Amygdala (tissue), 56 donors: ENCODE data around the gene USP13.
A peak's percentile ranks its signal among the peaks of the same experiment; 100 is the strongest.
"Not testable (repeated sequence)": the region's sequence is repeated elsewhere in the genome, so short reads cannot be mapped to it uniquely, and the experiment has no call there.

ENCODE experiments used
- DNase-seq, 56 donors: peaks; one replicate each; lab custom pipeline; 2025; lab: John Stamatoyannopoulos, UW

Gene USP13

DNA sequence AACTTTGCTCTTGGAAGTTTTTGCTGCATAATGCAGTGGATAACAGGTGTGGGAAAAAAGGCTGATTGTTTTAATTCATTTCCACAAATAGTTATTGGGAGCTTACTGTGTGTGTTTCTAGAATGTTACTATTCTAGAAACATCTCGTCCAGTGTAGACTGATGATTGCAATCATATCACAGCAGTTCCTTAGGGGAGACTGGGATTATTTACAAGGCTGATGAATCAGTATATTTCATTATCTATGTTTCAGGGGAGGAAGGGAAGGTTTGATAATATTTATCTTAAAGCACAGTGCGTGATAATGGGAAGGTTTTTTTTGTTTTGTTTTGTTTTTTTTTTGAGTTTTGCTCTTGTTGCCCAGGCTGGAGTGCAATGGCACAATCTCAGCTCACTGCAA is 2.4 kb downstream of the USP13 start:
- no peak for DNase-seq

- DNase-seq: no peak
Measured at GRCh38 chr3:179658606-179659005, 5.8 kb downstream of the USP13 start.

- DNase-seq: no peak
Measured at GRCh38 chr3:179660872-179661271, 8.0 kb downstream of the USP13 start.

DNA sequence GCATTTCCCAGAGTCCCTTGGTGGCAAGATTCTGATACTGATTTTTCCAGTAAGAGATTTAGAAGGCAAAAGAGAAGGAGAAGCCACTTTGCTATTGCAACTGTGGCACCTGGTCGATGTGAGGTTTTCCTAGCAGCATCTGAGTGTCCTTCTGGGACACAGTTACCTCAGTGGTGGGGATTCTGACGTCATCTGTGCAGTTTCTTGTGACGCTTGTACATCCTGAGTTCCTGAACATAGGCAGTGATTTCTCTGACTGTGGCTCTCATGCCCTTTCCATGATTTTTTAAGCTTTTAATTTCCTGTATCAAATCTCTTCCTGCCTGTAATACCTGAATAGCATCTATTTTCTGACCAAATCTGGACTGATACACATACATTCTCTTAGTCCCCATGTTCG is 8.9 kb downstream of the USP13 start:
- DNase-seq: no peak

- no peak for DNase-seq
Measured at GRCh38 chr3:179663093-179663492, 10.3 kb downstream of the USP13 start.

DNA sequence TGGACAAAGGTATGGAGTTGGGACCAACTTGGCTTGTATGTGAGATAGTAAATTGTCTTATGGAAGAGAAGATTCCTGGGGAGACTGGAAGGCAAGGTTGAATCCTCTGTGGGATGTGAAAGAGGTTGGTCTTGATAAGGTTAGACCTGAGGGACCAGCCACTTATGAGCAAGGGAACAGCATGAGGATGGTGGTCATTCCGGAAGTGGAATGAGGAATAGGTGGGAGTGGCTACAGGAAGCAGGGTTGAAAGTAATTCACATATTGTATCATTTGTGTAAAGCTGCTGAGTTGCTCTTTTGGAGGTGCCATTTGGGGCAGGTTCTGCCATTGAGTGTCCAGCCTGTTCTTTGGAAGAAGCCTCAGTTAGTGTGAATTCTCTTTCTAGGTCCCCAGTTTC is 13.2 kb downstream of the USP13 start:
- no peak for DNase-seq

DNA sequence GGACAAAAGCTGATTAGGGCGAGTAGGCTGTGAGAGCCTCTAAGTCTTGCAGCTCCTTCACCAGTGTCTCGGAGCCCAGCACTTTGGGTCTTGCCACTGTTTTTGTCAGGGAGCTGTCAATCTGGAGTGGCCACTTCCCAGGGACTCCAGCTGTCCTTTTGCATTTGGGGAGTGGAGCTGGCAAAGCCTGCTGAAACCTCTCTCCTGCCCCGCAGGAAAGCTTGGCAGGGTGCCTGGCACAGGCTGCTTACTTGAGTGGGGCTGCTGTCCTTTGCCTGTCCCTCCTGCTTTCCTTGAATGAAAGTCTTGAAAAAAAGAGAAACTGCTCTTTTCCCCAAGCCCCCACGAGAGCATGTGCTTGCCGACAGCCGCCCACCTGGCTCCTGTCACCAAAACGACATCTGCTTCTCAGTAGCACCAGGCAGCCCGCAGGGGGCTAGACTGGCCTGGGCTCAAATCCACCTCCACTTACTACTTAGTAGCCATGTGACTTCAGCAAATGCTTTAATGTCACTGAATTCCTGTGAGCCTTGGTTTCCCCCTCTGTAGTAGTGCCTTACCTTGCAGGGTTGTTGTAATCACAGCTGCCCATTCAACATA is 13.7 kb downstream of the USP13 start:
- DNase-seq: peak in 44 of 56 donors; percentile 2 to 60 (median 24)

- DNase-seq: no peak
Measured at GRCh38 chr3:179668429-179668828, 15.6 kb downstream of the USP13 start.

GRCh38 chr3:179670311-179670710 is 17.5 kb downstream of the USP13 start:
- no peak for DNase-seq

DNA sequence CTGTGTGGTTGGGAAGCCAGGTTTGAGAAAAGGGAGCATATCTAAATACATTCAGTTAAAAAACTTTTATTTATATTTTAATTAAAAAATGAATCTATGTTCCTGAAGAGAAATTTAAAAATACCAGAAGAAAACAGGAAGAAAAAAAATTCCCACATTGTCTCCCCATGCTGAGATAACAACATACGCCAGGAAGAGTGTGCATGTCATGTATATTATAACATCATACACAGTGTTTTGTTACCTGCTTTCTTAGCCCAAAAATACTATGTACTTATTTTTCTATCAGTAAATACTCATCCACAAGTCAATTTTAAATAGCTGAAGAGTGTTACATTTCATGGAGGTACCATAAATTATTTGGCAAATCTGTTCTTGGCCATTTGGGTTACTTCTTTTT is 18.5 kb downstream of the USP13 start:
- no peak for DNase-seq

GRCh38 chr3:179671747-179672242 is 19.0 kb downstream of the USP13 start:
- peak in 1 of 56 donors; percentile 3 for DNase-seq

- no peak for DNase-seq
Measured at GRCh38 chr3:179672918-179673317, 20.1 kb downstream of the USP13 start.

- no peak for DNase-seq
Measured at GRCh38 chr3:179673523-179673922, 20.7 kb downstream of the USP13 start.

GRCh38 chr3:179676081-179676480 is 23.2 kb downstream of the USP13 start:
- no peak for DNase-seq

DNA sequence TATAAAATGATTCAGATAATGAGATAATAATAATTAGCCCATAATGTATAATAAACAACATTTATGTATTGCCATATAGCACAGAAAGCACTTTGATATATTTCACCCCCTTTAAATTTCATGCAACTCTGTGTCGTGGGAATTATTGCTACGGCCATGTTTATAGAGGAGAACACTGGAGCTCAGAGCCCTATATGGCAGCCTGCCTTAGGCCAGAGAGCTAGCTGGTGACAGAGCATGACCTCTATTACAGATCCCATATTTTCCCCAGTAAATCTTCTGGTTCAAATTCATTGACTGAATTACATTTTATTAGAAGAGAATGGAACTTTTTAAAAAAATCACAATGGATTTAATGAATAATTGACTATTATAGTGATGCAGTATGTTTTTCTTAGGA is 25.0 kb downstream of the USP13 start:
- DNase-seq: no peak

DNA sequence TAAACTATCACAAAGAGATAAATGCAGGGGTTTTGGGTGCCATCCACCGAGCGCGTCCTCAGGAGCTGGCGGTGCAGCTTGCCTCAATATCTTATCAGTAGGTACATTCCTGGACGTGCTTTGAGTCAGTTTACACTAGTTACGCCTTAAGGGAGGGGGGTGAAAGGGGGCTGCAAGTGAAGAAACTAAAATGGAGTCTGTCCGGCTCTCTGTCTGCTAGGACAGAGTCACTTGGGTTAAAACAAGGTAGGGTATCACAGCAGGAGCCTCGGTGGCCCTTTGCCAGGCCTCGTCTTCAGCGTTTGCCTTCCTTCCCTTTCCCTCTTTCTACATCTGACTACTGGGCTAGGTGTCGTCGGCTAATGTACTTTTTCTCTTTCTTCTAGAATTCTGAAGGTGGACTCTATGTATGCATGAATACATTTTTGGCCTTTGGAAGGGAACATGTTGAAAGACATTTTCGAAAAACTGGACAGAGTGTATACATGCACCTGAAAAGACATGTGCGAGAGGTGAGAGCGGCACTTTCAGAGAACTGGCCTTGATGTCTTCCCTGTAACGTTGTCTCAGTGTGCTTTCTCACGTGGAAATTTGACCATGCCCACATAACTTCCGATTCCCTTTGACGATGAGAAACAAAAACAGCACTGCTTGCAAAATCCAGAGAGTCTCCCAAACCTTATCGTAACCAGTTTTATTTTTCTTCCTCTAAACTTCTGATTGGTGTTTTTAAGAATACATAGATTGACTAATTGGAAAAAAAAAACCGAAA is 28.8 kb downstream of the USP13 start:
- DNase-seq: no peak

- no peak for DNase-seq
Measured at GRCh38 chr3:179682426-179683080, 29.7 kb downstream of the USP13 start.

GRCh38 chr3:179683286-179683685 is 30.4 kb downstream of the USP13 start:
- not testable (repeated sequence) for DNase-seq

- DNase-seq: no peak
Measured at GRCh38 chr3:179687967-179688535, 35.2 kb downstream of the USP13 start.

- DNase-seq: no peak
Measured at GRCh38 chr3:179688850-179689249, 36.0 kb downstream of the USP13 start.

- DNase-seq: no peak
Measured at GRCh38 chr3:179694731-179695130, 41.9 kb downstream of the USP13 start.
